Right lobe of liver (tissue), 6 donors: ENCODE measurements around the gene PCDHB12. TPM values are rescaled to one million over a fixed set of nuclear protein-coding genes. Genes with fewer than 3 reads are reported as not detected.
A peak's percentile ranks its signal among the peaks of the same experiment; 100 is the strongest.
"Not testable (repeated sequence)": the region's sequence is repeated elsewhere in the genome, so short reads cannot be mapped to it uniquely, and the experiment has no call there.

Source experiments
- ATAC-seq, 4 donors: fragments of 200-7000 bp; cut with Tn5 transposase; one replicate each; pipeline ENCODE4 v1.9.1; 2020; ENCODE audit warnings: mild to moderate bottlenecking in 4 of 4, moderate library complexity in 4 of 4
- DNase-seq, 3 donors: peaks; one replicate each; pipeline ENCODE4 v3.0.0-alpha.2; 2020
- H3K27ac ChIP-seq, 3 donors: fragments of 200-600 bp; one replicate each; pipeline ENCODE4 v1.8.0; 2022
- H3K27me3 ChIP-seq, 2 donors: fragments of 200-600 bp; one replicate each; pipeline ENCODE4 v1.8.0; 2022
- H3K36me3 ChIP-seq, 4 donors: fragments of 200-600 bp; sonication (generic) in 1 of 4; one replicate each; pipeline versions ENCODE4 v1.5.1 to v1.8.0; 2017 to 2022; ENCODE audit warnings: control low read depth in 1 of 4
- H3K4me1 ChIP-seq, 4 donors: fragments of 200-600 bp; sonication (generic) in 1 of 4; one replicate each; pipeline versions ENCODE4 v1.5.1 to v1.8.0; 2017 to 2022; ENCODE audit warnings: control low read depth in 1 of 4
- H3K4me3 ChIP-seq, 3 donors: fragments of 200-600 bp; one replicate each; pipeline ENCODE4 v1.8.0; 2022
- H3K9me3 ChIP-seq, 4 donors: fragments of 200-600 bp; sonication (generic) in 1 of 4; one replicate each; pipeline versions ENCODE4 v1.5.1 to v1.8.0; 2017 to 2022; ENCODE audit warnings: control low read depth in 1 of 4
- CTCF ChIP-seq, 4 donors: fragments of 200-600 bp in 3 of 4; fragments of 450-650 bp in 1 of 4; IDR thresholded peaks; one replicate each; pipeline versions ENCODE4 v1.5.1 to v1.8.0; 2016 to 2022; ENCODE audit warnings: antibody characterized with exemption in 4 of 4, mild to moderate bottlenecking in 2 of 4
- POLR2A ChIP-seq: fragments of 450-650 bp; IDR thresholded peaks from one replicate; pipeline ENCODE4 v1.6.1; 2017; ENCODE audit warnings: antibody characterized with exemption, mild to moderate bottlenecking
- WGBS: methylation state at CpG from one replicate; pipeline ENCODE4 v1.1.6; 2018; ENCODE audit warnings: low coverage, low lambda C conversion rate; ENCODE audit not compliant: insufficient coverage; ENCODE audit errors: missing lambda C conversion rate; 5-methylcytosine and 5-hydroxymethylcytosine counted together
- intact Hi-C, 2 donors: fragments of 100-400 bp; cut with DNase I; formaldehyde crosslinking; loops; one replicate each; pipeline versions ENCODE4 v1.11.2 to v1.14.1; 2022
- total RNA-seq, 6 experiments: library from RNA; depleted of rRNA in 2 of 6; stranded (reverse); fragments of >200 nt in 2 of 6; fragmentation: NEBNext Ultra II Directional in 3 of 6; extraction: Animal tissue kit (Norgen Biotek cat#: 25700) in 3 of 6; gene quantifications; one replicate each; pipeline versions ENCODE4 v1.1.0 to v1.2.4, GENCODE V29; 2016 to 2023
- donor health status: DM: no; HTN: yes; CAD: no.
- donor health status: DM: no; HTN: no; CAD: no.
- donor health status: DM: no; HTN: no; CAD: no.
- donor health status: DM: no; HTN: yes; CAD: no.
- donor health status: DM: no; HTN: yes; CAD: no.

PCDHB12 gene
- total RNA-seq, 6 experiments from 2014 or later, result 0.27 to 1.1 (median 0.33) TPM; not detected in 1

- WGBS, result 5% methylated on average over 15 of the region's 15 CpGs
- Histone ChIP-seq H3K4me1 (no peaks in the 10 kb centered on the region), H3K9me3 (peaks cover 0 to 23% (median 4%) of the 10 kb centered on the region in 4 donors), H3K4me3 (no peak overlapping the region), H3K27ac (no peak overlapping the region), H3K27me3 (no peaks in the 10 kb centered on the region), H3K36me3 (no peaks in the 10 kb centered on the region)
- DNase-seq (no peak), ATAC-seq (no peak)
- peak in 3 of 4 donors; percentile 7 to 12 (median 8) for TF ChIP-seq CTCF (IDR thresholded peaks at IDR 0.05)
- TF ChIP-seq POLR2A, result no peak
- intact Hi-C loops, result no loop called here
Measured at GRCh38 chr5:141234109-141234667, 25.7 kb downstream of the PCDHB12 start.

GRCh38 chr5:141235922-141236321, 27.4 kb downstream of the PCDHB12 start:
- H3K4me3 ChIP-seq, H3K27me3 ChIP-seq, H3K27ac ChIP-seq, H3K36me3 ChIP-seq, ATAC-seq, H3K4me1 ChIP-seq, intact Hi-C loops, DNase-seq: not testable (repeated sequence)
- 14% methylated on average over 19 of the region's 40 CpGs for WGBS
- H3K9me3 ChIP-seq, result peaks cover 0 to 17% (median 4%) of the 10 kb centered on the region in 4 donors

GRCh38 chr5:141236516-141237313, 28.2 kb downstream of the PCDHB12 start:
- H3K4me3 ChIP-seq, result no peak overlapping the region
- H3K36me3 ChIP-seq, result no peaks in the 10 kb centered on the region
- intact Hi-C loops, result no loop called here
- ATAC-seq, result no peak
- TF ChIP-seq CTCF (IDR thresholded peaks at IDR 0.05) (no peak), POLR2A (no peak)
- no peaks in the 10 kb centered on the region for H3K27me3 ChIP-seq
- whole genome bisulfite sequencing, result 31% methylated on average over 13 of the region's 32 CpGs
- DNase-seq, result no peak
- peaks cover 0 to 13% (median 7%) of the 10 kb centered on the region in 4 donors for H3K9me3 ChIP-seq
- H3K4me1 ChIP-seq, result no peaks in the 10 kb centered on the region
- no peak overlapping the region for H3K27ac ChIP-seq

- TF ChIP-seq CTCF (IDR thresholded peaks at IDR 0.05), result no peak
- TF ChIP-seq POLR2A, result no peak
- Histone ChIP-seq H3K9me3 (peaks cover 0 to 7% (median 7%) of the 10 kb centered on the region in 4 donors), H3K27ac (no peak overlapping the region), H3K27me3 (no peaks in the 10 kb centered on the region), H3K4me3 (no peak overlapping the region), H3K4me1 (no peaks in the 10 kb centered on the region), H3K36me3 (no peaks in the 10 kb centered on the region)
- no CpG with 5 or more reads among the region's 43 CpGs for WGBS
- ATAC-seq, result no peak
- DNase-seq, result no peak
- intact Hi-C loops, result loop anchor here in 1 of 2 donors (10.0 kb wide), 1 partner anchor 173 kb away; the partner anchor contains the start of genes PCDHGA10 and PCDHGB7
Measured at GRCh38 chr5:141241496-141241895, 33.0 kb downstream of the PCDHB12 start.

- WGBS, result 7% methylated on average over 14 of the region's 16 CpGs
- ATAC-seq (no peak), DNase-seq (no peak)
Measured at GRCh38 chr5:141245250-141245717, 36.8 kb downstream of the PCDHB12 start, which contains the start of gene PCDHB15. Gene PCDHB15 (plus strand): TSS chr5:141245395. CDS start chr5:141245579, 184 bp downstream.

GRCh38 chr5:141246971-141247370, 38.5 kb downstream of the PCDHB12 start:
- intact Hi-C loops, result loop anchor here in 1 of 2 donors (10.0 kb wide), 1 partner anchor 168 kb away; the partner anchor contains the start of genes PCDHGA10 and PCDHGB7
- DNase-seq, H3K27me3 ChIP-seq, H3K27ac ChIP-seq, H3K36me3 ChIP-seq, H3K4me3 ChIP-seq, H3K4me1 ChIP-seq, ATAC-seq: not testable (repeated sequence)
- WGBS, result 35% methylated on average over 4 of the region's 42 CpGs
- H3K9me3 ChIP-seq, result peaks cover 0 to 23% (median 3%) of the 10 kb centered on the region in 4 donors

More at GRCh38 chr5:141245250-141245717, 36.8 kb downstream of the PCDHB12 start, which contains the start of gene PCDHB15:
- H3K9me3 ChIP-seq, result peaks cover 0 to 22% (median 5%) of the 10 kb centered on the region in 4 donors
- H3K27me3 ChIP-seq, result no peaks in the 10 kb centered on the region
- H3K4me3 ChIP-seq, result no peak within 1 kb of the TSS
- H3K4me1 ChIP-seq, result no peaks in the 10 kb centered on the region
- TF ChIP-seq CTCF (IDR thresholded peaks at IDR 0.05) (no peak), POLR2A (no peak)
- H3K27ac ChIP-seq, result no peak within 1 kb of the TSS
- H3K36me3 ChIP-seq, result no peaks in the 10 kb centered on the region
- intact Hi-C loops, result loop anchor here in 1 of 2 donors (10.0 kb wide), 1 partner anchor 170 kb away; the partner anchor contains the start of genes PCDHGA10 and PCDHGB7

GRCh38 chr5:141247434-141247833, 38.9 kb downstream of the PCDHB12 start:
- peaks cover 0 to 26% (median 3%) of the 10 kb centered on the region in 4 donors for H3K9me3 ChIP-seq
- 61% methylated on average over 4 of the region's 34 CpGs for WGBS
- H3K27ac ChIP-seq, ATAC-seq, H3K4me1 ChIP-seq, DNase-seq, H3K27me3 ChIP-seq, H3K4me3 ChIP-seq, H3K36me3 ChIP-seq: not testable (repeated sequence)
- intact Hi-C loops, result loop anchor here in 1 of 2 donors (10.0 kb wide), 1 partner anchor 167 kb away; the partner anchor contains the start of genes PCDHGA10 and PCDHGB7
